ENCODE measurements around the gene NUPR2.
"Not testable (repeated sequence)": the region's sequence is repeated elsewhere in the genome, so short reads cannot be mapped to it uniquely, and the experiment has no call there.

The NUPR2 gene

DNA sequence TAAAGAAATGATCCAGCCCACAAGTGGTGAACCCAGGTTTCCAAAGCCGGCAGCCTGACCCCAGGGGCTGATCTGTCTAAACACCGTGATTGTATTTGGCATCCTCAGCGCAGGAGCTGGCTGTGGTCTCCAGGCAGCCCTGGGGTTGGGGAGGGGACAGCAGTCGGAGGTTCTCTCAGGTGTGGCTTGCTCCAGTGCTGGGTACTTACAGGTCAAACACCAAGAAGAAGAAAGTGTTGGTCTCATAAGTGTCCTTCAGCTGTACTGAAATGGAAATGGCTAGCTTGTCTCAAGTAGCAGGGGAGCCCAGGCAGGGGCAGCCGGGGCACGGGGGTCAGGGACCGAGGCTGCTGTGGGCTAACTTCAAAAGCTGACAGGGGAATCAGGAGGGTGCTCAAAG, 29.5 kb downstream of the NUPR2 start:
- DNase-seq (ENCODE audit: low read depth, low spot score): no peak

DNA sequence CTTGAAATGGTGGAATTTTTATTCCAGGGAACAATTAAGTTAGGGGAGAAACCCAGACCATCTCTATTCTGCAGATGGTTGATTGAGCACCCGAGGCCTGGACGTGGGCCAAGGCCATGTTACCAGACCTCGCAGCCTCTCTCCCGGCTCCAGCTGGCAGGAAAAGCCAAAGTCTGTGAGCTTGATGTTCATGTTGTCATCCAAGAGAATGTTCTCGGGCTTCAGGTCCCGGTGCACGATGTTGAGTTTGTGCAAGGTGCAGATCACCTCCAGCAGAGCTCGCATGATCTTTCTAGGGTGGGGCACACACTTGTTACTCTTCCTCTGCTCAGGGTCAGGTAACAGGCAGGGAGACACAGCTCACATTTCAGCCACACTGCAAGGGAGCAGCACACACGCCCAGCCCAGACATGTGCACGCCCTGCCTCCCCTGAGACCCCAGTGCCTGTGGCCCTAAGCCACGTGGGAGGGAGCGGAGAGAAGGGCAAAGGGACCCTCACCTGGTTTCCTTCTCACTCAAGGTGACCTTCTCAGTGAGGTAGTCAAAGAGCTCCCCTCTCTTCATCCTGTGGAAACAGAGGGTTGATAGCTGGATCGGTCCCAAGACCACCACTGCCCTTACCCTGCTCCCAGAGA, 32.9 kb downstream of the NUPR2 start:
- no peak for DNase-seq (ENCODE audit: low read depth, low spot score)

DNA sequence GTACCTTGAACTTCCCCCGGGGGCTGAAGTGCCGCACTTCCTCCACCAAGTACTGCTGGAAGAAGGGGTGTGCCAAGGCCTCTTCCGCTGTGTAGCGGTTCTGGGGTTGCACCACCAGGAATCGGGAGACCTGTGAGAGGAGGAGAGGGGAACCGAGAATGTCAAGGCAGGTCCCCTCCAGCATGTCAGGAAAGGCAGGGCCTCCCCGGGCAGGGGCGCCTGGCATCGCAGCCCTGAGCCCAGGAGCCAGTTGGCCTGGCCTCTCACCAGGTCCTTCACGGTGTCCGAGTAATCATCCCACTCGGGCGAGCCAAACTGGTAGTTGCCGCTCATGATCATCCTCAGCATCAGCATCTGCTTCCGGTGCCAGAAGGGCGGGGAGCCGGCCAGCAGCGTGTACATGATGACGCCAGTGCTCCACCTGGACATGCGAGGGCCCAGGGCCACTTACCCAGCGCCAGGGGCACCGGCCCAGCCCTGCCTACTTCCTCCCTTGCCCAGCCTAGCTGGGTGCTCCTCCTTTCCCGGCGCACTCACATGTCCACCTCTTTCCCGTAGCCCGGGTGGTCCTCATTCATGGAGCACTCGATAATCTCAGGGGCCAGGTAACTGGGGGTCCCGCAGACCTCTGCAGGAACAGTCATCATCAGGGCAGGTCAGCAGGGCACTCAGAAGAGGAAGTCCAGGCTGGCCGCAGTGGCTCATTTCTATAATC, 34.4 kb downstream of the NUPR2 start:
- DNase-seq (ENCODE audit: low read depth, low spot score): no peak

DNA sequence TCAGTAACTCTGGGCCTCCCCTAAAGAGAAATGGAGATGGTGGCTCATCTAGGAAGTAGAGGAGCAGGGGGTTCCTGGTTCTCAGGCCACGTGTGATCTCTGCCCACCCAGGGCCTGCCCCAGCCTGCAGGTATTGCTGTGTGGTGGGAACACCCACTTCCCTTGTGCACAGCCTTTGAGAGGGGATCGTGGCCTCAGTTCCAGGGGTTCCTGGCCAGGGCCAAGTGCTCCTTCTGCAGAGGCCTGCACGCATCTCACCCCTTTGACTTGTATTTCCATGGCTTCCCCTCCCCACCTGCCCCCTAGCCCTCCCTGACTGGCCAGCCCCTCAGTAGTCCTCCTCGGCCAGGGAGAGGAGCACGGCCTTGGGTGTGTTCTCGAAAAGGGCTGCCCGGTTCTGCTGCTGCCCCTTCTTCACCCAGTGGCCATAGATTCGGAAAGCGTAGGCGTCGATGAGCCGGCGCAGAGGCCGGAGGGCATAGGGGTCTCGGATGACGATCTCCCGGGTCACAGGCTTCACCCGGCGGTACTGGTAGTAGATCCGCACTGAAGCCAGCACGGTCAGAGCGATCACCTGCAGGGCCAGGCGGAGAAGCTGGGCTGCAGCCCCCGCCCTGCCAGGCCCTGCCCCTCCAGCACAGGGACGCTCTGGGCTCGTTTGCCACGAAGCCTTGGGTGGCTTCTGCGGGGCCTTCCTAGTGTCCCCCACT, 35.3 kb downstream of the NUPR2 start:
- DNase-seq (ENCODE audit: low read depth, low spot score): not testable (repeated sequence)

DNA sequence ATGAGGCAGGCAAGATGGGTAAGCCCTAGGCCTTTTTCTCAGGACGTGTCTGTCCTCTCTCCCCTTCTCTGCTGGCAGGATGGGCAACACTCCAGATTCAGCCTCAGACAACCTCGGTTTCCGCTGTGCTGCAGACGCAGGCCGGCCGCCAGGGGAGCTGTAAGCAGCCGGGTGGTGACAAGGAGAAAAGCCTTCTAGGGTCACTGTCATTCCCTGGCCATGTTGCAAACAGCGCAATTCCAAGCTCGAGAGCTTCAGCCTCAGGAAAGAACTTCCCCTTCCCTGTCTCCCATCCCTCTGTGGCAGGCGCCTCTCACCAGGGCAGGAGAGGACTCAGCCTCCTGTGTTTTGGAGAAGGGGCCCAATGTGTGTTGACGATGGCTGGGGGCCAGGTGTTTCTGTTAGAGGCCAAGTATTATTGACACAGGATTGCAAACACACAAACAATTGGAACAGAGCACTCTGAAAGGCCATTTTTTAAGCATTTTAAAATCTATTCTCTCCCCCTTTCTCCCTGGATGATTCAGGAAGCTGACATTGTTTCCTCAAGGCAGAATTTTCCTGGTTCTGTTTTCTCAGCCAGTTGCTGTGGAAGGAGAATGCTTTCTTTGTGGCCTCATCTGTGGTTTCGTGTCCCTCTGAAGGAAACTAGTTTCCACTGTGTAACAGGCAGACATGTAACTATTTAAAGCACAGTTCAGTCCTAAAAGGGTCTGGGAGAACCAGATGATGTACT, 36.6 kb downstream of the NUPR2 start:
- DNase-seq (ENCODE audit: low read depth, low spot score): peak; percentile 43

DNA sequence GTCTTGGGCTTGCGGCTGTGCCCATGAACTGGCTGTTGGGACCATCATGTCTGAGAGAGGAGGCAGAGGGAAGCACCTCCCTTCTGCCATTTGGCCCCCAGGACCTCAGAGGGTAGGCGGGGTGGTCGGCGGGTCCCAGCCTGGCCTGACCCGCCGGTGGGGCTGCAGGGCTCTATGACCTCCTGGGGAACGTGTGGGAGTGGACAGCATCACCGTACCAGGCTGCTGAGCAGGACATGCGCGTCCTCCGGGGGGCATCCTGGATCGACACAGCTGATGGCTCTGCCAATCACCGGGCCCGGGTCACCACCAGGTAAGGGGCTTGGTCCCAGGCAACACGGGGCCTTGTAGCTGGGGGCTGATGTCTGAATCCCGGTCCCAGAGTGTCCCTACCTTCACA, 38.0 kb downstream of the NUPR2 start:
- DNase-seq (ENCODE audit: low read depth, low spot score): no peak

DNA sequence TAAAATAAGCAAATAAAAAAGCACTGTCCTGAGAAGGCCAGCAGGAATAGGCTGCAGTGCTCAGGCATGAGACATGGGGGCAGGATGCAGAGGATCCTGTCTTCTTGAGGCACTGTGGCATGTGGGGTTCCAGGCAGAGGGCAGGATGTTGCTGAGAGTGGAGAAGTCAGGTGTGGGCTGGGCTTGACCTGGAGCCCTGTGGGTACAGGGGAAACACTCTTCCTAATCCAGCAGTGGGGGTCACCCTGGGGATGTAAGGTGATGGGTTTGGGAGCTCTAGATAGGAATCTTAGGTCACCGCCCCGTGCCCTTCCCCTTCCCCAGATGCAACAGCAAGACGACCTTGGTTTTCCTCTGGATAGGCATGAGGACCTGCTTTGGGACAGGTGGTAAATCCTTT, 38.5 kb downstream of the NUPR2 start:
- DNase-seq (ENCODE audit: low read depth, low spot score): no peak

DNA sequence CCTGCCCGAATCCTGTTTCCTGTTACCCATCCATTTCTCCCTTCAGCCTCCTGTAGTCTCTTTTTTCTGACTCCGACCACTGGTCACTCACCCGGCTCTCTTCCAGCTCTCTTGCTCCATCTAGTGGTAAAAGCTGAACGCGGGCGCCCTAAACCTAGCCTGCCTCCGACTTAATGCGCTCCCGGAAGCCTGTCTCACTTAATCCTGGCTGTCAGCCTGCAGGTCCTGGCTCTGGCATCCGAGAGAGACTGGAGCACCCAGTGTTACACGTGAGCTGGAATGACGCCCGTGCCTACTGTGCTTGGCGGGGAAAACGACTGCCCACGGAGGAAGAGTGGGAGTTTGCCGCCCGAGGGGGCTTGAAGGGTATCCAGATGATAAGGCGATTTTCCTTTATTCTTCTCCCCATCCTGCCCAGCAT, 41.8 kb downstream of the NUPR2 start:
- DNase-seq (ENCODE audit: low read depth, low spot score): peak; percentile 43

DNA sequence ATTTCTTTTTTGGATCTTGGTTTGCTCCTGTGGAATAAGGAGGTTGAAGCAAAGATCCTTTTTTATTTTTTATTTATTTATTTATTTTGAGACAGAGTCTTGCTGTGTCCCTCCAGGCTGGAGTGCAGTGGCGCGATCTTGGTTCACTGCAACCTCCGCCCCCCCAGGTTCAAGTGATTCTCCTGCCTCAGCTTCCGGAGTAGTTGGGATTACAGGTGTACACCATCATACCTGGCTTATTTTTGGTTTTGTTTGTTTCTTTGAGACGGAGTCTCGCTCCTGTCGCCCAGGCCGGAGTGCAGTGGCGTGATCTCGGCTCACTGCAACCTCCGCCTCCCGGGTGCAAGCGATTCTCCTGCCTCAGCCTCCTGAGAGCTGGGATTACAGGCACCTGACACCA, 49.8 kb downstream of the NUPR2 start:
- DNase-seq (ENCODE audit: low read depth, low spot score): not testable (repeated sequence)
